CD1c-positive myeloid dendritic cell (primary cell): Measurements from ENCODE around the gene POTEB.
"Not testable (repeated sequence)": the region's sequence is repeated elsewhere in the genome, so short reads cannot be mapped to it uniquely, and the experiment has no call there.

Source experiments
- DNase-seq: peaks from one replicate; pipeline ENCODE4 v3.0.0-alpha.2; 2016; ENCODE audit errors: extremely low spot score

Gene POTEB

GRCh38 chr15:21877635-21878034, at the start of gene POTEB:
Gene POTEB (minus strand): TSS chr15:21877735. CDS start chr15:21877246, 489 bp downstream.
- not testable (repeated sequence) for DNase-seq

- DNase-seq, result not testable (repeated sequence)
Measured at GRCh38 chr15:21890955-21891354, 13.4 kb upstream of the POTEB start.

GRCh38 chr15:21889542-21889941, 12.0 kb upstream of the POTEB start:
- not testable (repeated sequence) for DNase-seq

GRCh38 chr15:21838831-21839230, 38.7 kb downstream of the POTEB start:
- DNase-seq, result not testable (repeated sequence)
